Measurements from ENCODE around the gene PPM1L.

PPM1L gene

DNA sequence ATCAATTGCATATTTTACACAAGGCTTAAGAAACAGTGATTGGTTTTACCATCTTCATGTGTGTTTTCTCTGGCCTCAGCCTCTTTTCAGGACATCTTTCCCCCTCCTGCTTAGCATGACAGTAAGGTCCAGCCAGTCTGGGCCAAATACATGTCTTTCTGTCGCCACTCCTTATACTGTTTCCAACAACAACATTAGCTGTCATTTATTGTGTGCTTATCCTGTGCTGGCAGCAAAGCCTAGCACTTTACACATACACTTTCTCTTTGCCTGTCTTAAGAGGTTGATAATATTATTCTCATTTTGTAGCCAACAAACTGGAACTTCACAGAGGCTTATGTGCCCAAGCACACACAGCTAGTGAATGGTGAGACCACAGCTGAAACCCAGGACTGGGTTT is 311.3 kb downstream of the PPM1L start:
- Histone ChIP-seq H3K9ac (ENCODE audit: low read depth, low read length) (no peak overlapping the region), H3K9me3 (ENCODE audit: insufficient read depth, low read length, severe bottlenecking) (no peaks in the 10 kb centered on the region), H4K20me1 (ENCODE audit: insufficient read depth, low read length) (no peaks in the 10 kb centered on the region), H3K79me2 (ENCODE audit: insufficient read depth, low read length) (no peaks in the 10 kb centered on the region), H3K36me3 (ENCODE audit: insufficient read depth, low read length) (no peaks in the 10 kb centered on the region), H3K27me3 (ENCODE audit: insufficient read depth, low read length, poor library complexity) (no peaks in the 10 kb centered on the region), H2AFZ (ENCODE audit: low read depth, low read length) (no peak overlapping the region), H3K4me3 (ENCODE audit: low read depth in 1 of 2, low read length in 2 of 2) (no peak overlapping the region), H3K4me2 (ENCODE audit: insufficient read depth, low read length) (no peak overlapping the region), H3K27ac (ENCODE audit: low read length) (no peak overlapping the region), H3K4me1 (ENCODE audit: insufficient read depth, low read length) (peaks cover 36% of the 10 kb centered on the region)
- TF ChIP-seq, protein P1, sequence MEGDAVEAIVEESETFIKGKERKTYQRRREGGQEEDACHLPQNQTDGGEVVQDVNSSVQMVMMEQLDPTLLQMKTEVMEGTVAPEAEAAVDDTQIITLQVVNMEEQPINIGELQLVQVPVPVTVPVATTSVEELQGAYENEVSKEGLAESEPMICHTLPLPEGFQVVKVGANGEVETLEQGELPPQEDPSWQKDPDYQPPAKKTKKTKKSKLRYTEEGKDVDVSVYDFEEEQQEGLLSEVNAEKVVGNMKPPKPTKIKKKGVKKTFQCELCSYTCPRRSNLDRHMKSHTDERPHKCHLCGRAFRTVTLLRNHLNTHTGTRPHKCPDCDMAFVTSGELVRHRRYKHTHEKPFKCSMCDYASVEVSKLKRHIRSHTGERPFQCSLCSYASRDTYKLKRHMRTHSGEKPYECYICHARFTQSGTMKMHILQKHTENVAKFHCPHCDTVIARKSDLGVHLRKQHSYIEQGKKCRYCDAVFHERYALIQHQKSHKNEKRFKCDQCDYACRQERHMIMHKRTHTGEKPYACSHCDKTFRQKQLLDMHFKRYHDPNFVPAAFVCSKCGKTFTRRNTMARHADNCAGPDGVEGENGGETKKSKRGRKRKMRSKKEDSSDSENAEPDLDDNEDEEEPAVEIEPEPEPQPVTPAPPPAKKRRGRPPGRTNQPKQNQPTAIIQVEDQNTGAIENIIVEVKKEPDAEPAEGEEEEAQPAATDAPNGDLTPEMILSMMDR (IDR thresholded peaks at IDR 0.05; ENCODE audit: borderline replicate concordance, extremely low read depth, low read length, poor library complexity, severe bottlenecking) = no peak
- TF ChIP-seq EZH2 (IDR thresholded peaks at IDR 0.05; ENCODE audit: borderline replicate concordance, low read depth, low read length, severe bottlenecking) = no peak
- ATAC-seq (ENCODE audit: insufficient read depth, low read depth) = no peak
- no peak for DNase-seq

DNA sequence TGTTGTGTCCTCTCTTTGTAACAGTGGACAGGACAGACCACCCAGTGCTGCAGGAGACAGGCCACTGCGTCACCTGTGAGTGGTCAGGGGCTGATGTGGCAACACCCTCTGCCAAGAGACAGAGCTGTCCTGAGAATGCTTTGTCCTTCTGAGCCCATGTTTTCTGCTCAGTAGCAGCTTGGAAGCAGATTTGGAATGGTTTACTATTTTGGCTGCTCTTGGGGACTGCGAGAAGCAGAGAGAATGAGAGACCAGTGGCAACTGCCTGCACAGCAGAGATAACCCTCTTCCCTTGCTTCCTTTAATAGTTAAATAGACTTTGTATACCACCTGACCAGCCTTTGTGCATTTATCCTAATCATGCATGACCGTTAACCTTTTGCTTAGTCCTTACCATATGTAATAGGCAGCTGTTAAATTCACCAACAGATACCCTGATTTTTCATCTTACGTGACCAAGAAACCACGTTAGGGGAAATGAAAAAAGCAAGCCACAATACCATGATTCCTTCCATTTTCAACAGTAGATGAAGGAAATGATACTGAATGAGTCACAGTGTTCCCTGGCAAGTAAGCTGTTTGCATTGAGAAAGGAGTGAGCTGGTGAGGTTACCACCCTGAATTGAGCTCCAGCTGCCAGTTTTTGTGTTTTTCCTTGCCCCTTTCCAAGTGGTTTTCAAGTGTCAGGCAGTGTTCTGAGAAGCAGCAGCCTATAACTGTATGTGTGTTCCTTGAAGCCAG is 313.6 kb downstream of the PPM1L start:
- no peak overlapping the region for H3K4me3 ChIP-seq (ENCODE audit: low read depth in 1 of 2, low read length in 2 of 2)
- no peaks in the 10 kb centered on the region for H3K27me3 ChIP-seq (ENCODE audit: insufficient read depth, low read length, poor library complexity)
- no peak overlapping the region; the same call in 1 of the 2 replicates for H3K4me2 ChIP-seq (ENCODE audit: insufficient read depth, low read length)
- DNase-seq (peak; percentile 39), ATAC-seq (ENCODE audit: insufficient read depth, low read depth) (peak; percentile 82)
- no peaks in the 10 kb centered on the region for H3K36me3 ChIP-seq (ENCODE audit: insufficient read depth, low read length)
- peaks cover 42% of the 10 kb centered on the region for H3K4me1 ChIP-seq (ENCODE audit: insufficient read depth, low read length)
- no peaks in the 10 kb centered on the region for H4K20me1 ChIP-seq (ENCODE audit: insufficient read depth, low read length)
- no peak overlapping the region for H2AFZ ChIP-seq (ENCODE audit: low read depth, low read length)
- H3K79me2 ChIP-seq (ENCODE audit: insufficient read depth, low read length) = no peaks in the 10 kb centered on the region
- no peak for TF ChIP-seq EZH2 (IDR thresholded peaks at IDR 0.05; ENCODE audit: borderline replicate concordance, low read depth, low read length, severe bottlenecking)
- TF ChIP-seq, protein P1 (IDR thresholded peaks at IDR 0.05; ENCODE audit: borderline replicate concordance, extremely low read depth, low read length, poor library complexity, severe bottlenecking) = no peak
- H3K27ac ChIP-seq (ENCODE audit: low read length) = peak overlapping the region; percentile 73
- H3K9me3 ChIP-seq (ENCODE audit: insufficient read depth, low read length, severe bottlenecking) = no peaks in the 10 kb centered on the region
- H3K9ac ChIP-seq (ENCODE audit: low read depth, low read length) = no peak overlapping the region; the same call in 1 of the 2 replicates

DNA sequence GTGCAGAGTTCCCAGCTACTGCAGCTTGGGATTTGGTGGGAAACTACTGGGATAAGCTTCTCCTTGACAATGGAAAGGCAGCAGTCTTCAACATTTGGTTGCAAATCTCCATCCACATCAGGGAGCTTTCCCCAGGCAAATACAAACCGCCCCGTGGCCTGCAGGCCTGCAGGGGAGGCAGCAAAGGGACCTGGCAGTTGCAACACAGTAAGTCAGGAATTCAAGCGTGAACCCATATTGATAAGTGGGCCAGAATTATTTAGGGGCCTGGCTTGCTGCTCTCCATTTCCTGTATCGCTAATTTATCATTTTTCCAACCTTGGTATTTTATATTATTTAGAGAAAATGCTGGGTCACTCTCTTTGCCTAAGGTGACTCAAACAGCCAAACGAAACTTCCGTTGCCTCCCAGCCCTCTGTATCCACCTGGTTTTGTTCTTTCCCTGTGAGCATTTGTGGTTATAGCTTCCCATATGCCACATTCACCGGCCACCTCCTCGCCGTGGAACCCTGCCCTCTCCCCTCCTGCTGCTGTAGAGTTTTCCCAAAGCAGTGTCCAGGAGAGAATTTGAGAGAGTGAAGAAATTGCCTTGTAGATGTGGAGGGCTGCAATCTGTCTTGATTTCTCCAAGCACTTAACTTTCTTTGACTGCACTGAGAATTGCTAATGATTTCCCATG is 314.4 kb downstream of the PPM1L start:
- TF ChIP-seq, protein P1 (IDR thresholded peaks at IDR 0.05; ENCODE audit: borderline replicate concordance, extremely low read depth, low read length, poor library complexity, severe bottlenecking) = no peak
- TF ChIP-seq EZH2 (IDR thresholded peaks at IDR 0.05; ENCODE audit: borderline replicate concordance, low read depth, low read length, severe bottlenecking) = no peak
- Histone ChIP-seq H3K79me2 (ENCODE audit: insufficient read depth, low read length) (no peaks in the 10 kb centered on the region), H3K27me3 (ENCODE audit: insufficient read depth, low read length, poor library complexity) (no peaks in the 10 kb centered on the region), H2AFZ (ENCODE audit: low read depth, low read length) (no peak overlapping the region), H4K20me1 (ENCODE audit: insufficient read depth, low read length) (no peaks in the 10 kb centered on the region), H3K27ac (ENCODE audit: low read length) (peak overlapping the region; percentile 73), H3K4me1 (ENCODE audit: insufficient read depth, low read length) (peaks cover 42% of the 10 kb centered on the region), H3K36me3 (ENCODE audit: insufficient read depth, low read length) (no peaks in the 10 kb centered on the region), H3K9me3 (ENCODE audit: insufficient read depth, low read length, severe bottlenecking) (no peaks in the 10 kb centered on the region), H3K9ac (ENCODE audit: low read depth, low read length) (no peak overlapping the region), H3K4me2 (ENCODE audit: insufficient read depth, low read length) (no peak overlapping the region), H3K4me3 (ENCODE audit: low read depth in 1 of 2, low read length in 2 of 2) (no peak overlapping the region)
- no peak for ATAC-seq (ENCODE audit: insufficient read depth, low read depth)
- no peak for DNase-seq
